Melanocyte of skin (primary cell): ENCODE results near the gene MINDY3. TPM values are rescaled to one million over a fixed set of nuclear protein-coding genes. Genes with fewer than 3 reads are reported as not detected.

Source experiments
- total RNA-seq, 2 donors: library from RNA; depleted of rRNA; stranded (reverse); fragments of >200 nt; gene quantifications; 2 replicates each; pipeline ENCODE4 v1.2.3, GENCODE V29; 2012

MINDY3 gene
- 10 to 100 TPM; 32.7 to 34.0 TPM for total RNA-seq

DNA sequence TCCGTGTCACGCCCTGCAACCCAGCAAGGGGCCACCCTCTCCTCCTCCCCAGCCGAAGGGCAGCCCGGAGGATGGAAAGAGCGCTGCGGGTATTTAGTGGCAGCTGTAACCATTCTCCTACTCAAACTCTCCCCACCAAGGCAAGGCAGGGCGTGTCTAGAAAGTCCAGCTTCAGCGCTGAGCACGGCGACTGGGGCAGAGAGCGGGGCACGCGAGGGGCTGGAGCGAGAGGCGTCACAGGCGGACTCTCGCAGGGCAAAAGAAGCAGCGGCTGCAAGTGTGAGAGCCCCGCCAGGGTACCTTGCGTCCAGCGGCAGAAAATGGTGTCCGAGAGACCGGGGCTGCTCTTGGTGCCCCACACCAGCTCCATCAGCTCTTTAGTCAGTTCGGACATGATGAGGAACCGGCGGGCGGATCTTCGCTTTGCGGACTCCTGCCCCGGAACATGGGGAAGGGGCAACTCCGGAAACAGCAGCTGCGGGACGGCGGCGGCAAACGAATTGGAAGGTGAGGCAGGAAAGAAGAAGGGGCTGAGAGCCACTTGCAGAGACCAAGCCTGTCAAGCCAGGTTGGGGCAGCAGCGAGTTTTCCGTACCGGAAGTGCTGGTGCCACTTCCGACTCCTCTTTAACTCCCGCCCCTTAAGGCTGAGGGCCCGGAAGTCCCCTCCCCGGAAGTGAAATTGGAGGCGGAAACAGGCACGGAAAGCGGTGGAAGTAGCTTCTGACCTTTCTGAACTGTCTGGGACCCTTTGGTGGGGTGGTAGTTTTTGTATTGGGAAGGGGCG lies at the start of gene MINDY3:
TSS of gene MINDY3 (minus strand) at position 602 of the 786 bp plus-strand sequence. CDS start at position 394, 208 bp downstream.

Other genes with a start within 250 kb of the MINDY3 start
- gene ITGA8, start 140.6 kb downstream of the MINDY3 start, total RNA-seq, result not detected